ENCODE measurements around the gene ZNF85. TPM values are rescaled to one million over a fixed set of nuclear protein-coding genes. Genes with fewer than 3 reads are reported as not detected.

ZNF85 gene
- 10.4 and 11.1 TPM in 2 replicates for total RNA-seq

GRCh38 chr19:20923077-20923871 lies at the start of gene ZNF85:
Gene ZNF85 (plus strand): TSS chr19:20923251. CDS start chr19:20923401, 150 bp downstream.

Other genes starting within 250 kb of the ZNF85 start
- gene ZNF66, start 146.9 kb upstream of the ZNF85 start, total RNA-seq, result 2.0 and 3.2 TPM in 2 replicates
- 4.6 and 5.0 TPM in 2 replicates for gene ZNF430, start 97.4 kb downstream of the ZNF85 start, total RNA-seq
- gene ZNF714, start 159.0 kb downstream of the ZNF85 start, total RNA-seq, result 4.5 and 5.0 TPM in 2 replicates
- gene ZNF431, start 218.8 kb downstream of the ZNF85 start, total RNA-seq, result 4.7 and 4.8 TPM in 2 replicates

Measured in dermis lymphatic vessel endothelial cell (primary cell).